K562 (cell line): ENCODE measurements around the gene ANO6. TPM values are rescaled to one million over a fixed set of nuclear protein-coding genes. Genes with fewer than 3 reads are reported as not detected.

ENCODE experiments used
- ADNP ChIP-seq: fragments of 200-800 bp; sonication (Bioruptor generic); IDR thresholded peaks from 2 replicates; pipeline ENCODE4 v1.6.1; 2016; ENCODE audit warnings: missing genetic modification characterization, missing compliant biosample characterization
- NR2F6 ChIP-seq: fragments of 450-650 bp; formaldehyde crosslinking; IDR thresholded peaks from 2 replicates; pipeline ENCODE4 v1.4.0; 2020; ENCODE audit warnings: mild to moderate bottlenecking
- SP1 ChIP-seq: sonication (generic); formaldehyde crosslinking; IDR thresholded peaks from 2 replicates; pipeline ENCODE4 v1.8.1; 2022; ENCODE audit warnings: mild to moderate bottlenecking, missing genetic modification reagents
- SRF ChIP-seq, 2 experiments: fragments of 250-450, 450-650 bp in 1 of 2; sonication (Bioruptor Pico) in 1 of 2; sonication (generic) in 1 of 2; formaldehyde crosslinking; IDR thresholded peaks; 2 replicates each; pipeline versions ENCODE4 v1.5.0 to v1.5.1; 2020 to 2022; ENCODE audit warnings: mild to moderate bottlenecking in 1 of 2, missing genetic modification reagents in 1 of 2
- TBP ChIP-seq: optimal IDR thresholded peaks from 2 replicates; pipeline ENCODE3; 2011; ENCODE audit warnings: low read depth, low read length, improper control_type of control experiment
- polyA plus RNA-seq, 8 experiments: library from polyadenylated mRNA; depleted of rRNA in 4 of 8; stranded (reverse) in 5 of 8; unstranded in 3 of 8; fragments of >200 nt; fragmentation: Nextera tagmentation in 2 of 8; fragmentation: Illumina TruSeq in 1 of 8; extraction: Ambion mirVana in 2 of 8; extraction: Trizol in 1 of 8; gene quantifications; 2 replicates each; pipeline versions ENCODE4 v1.2.1 to v1.2.3, GENCODE V29; 2011 to 2014; ENCODE audit warnings: inconsistent platforms in 1 of 8, missing spikeins in 1 of 8
- total RNA-seq, 7 experiments: library from RNA; depleted of rRNA in 6 of 7; stranded (reverse); fragments of >200 nt in 6 of 7; fragmentation: Illumina TruSeq in 2 of 7; extraction: Trizol in 2 of 7; gene quantifications; 2 replicates each; pipeline versions ENCODE4 v1.2.1 to v1.2.3, GENCODE V29; 2011 to 2021; ENCODE audit warnings: low replicate concordance in 1 of 7
- TF ChIP-seq, protein P1 (sequence below), 2 experiments: fragments of 450-650 bp; formaldehyde crosslinking in 1 of 2; IDR thresholded peaks; 2 replicates each; pipeline versions ENCODE4 v1.4.0 to v1.6.1; 2014 to 2020; ENCODE audit warnings: mild to moderate bottlenecking in 2 of 2, borderline replicate concordance in 1 of 2, low read depth in 1 of 2
- TF ChIP-seq, protein P2 (sequence below): fragments of 250-450 bp; sonication (Bioruptor Pico); IDR thresholded peaks from 2 replicates; pipeline ENCODE4 v1.4.0; 2020; ENCODE audit warnings: mild to moderate bottlenecking, moderate library complexity

Gene ANO6
- total and polyA plus RNA-seq, 9 of the 15 experiments (the other 6 are each of a cell fraction or from before 2014, with no cell fraction given) = 3.5 to 24.7 (median 20.3) TPM

DNA sequence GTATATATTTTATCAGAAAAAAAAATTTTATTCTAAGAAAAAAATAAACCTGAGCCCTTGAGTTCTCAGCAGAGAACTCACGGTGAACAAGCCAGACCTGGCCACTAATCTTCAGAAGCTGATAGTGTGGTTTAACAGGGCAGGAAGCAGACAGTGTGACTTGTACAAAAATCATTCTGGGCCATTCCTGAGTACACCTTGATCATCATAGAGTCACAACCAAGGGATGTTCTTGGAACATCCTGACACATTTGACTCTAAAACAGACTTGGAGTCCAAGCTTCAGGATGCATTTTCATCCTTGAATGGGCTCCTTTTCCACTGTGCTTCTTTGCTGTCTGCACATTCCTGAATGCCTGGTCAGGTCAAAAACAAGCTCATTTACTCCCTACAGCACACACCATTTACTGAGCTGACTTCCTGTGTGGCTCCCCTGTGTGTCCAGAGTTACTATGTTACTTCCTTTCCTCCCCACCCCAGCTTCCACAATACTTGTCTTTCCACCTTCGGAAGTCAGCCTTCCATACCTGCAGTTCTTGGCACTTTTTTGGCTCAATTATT, 112.0 kb downstream of the ANO6 start (continued):
- TF ChIP-seq, protein P1, sequence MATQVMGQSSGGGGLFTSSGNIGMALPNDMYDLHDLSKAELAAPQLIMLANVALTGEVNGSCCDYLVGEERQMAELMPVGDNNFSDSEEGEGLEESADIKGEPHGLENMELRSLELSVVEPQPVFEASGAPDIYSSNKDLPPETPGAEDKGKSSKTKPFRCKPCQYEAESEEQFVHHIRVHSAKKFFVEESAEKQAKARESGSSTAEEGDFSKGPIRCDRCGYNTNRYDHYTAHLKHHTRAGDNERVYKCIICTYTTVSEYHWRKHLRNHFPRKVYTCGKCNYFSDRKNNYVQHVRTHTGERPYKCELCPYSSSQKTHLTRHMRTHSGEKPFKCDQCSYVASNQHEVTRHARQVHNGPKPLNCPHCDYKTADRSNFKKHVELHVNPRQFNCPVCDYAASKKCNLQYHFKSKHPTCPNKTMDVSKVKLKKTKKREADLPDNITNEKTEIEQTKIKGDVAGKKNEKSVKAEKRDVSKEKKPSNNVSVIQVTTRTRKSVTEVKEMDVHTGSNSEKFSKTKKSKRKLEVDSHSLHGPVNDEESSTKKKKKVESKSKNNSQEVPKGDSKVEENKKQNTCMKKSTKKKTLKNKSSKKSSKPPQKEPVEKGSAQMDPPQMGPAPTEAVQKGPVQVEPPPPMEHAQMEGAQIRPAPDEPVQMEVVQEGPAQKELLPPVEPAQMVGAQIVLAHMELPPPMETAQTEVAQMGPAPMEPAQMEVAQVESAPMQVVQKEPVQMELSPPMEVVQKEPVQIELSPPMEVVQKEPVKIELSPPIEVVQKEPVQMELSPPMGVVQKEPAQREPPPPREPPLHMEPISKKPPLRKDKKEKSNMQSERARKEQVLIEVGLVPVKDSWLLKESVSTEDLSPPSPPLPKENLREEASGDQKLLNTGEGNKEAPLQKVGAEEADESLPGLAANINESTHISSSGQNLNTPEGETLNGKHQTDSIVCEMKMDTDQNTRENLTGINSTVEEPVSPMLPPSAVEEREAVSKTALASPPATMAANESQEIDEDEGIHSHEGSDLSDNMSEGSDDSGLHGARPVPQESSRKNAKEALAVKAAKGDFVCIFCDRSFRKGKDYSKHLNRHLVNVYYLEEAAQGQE (IDR thresholded peaks at IDR 0.05; ENCODE audit: borderline replicate concordance) = no peak
- TF ChIP-seq, protein P1 (CRISPR knock-in tag; IDR thresholded peaks at IDR 0.05; ENCODE audit: low read depth) = no peak
- TF ChIP-seq SRF (CRISPR knock-in tag; IDR thresholded peaks at IDR 0.05) = no peak
- TF ChIP-seq, protein P2, sequence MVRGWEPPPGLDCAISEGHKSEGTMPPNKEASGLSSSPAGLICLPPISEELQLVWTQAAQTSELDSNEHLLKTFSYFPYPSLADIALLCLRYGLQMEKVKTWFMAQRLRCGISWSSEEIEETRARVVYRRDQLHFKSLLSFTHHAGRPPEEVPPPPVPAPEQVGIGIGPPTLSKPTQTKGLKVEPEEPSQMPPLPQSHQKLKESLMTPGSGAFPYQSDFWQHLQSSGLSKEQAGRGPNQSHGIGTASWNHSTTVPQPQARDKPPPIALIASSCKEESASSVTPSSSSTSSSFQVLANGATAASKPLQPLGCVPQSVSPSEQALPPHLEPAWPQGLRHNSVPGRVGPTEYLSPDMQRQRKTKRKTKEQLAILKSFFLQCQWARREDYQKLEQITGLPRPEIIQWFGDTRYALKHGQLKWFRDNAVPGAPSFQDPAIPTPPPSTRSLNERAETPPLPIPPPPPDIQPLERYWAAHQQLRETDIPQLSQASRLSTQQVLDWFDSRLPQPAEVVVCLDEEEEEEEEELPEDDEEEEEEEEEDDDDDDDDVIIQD (CRISPR knock-in tag) = no peak
- TF ChIP-seq NR2F6 = no peak
- TF ChIP-seq TBP = no peak
- TF ChIP-seq ADNP = no peak
- no peak for TF ChIP-seq SP1 (CRISPR knock-in tag)
